Anterior cingulate cortex (tissue), 58 donors: Measurements from ENCODE around the gene KATNBL1.
"Not testable (repeated sequence)": the region's sequence is repeated elsewhere in the genome, so short reads cannot be mapped to it uniquely, and the experiment has no call there.

Source experiments
- DNase-seq, 58 donors: peaks; one replicate each; lab custom pipeline; 2025; lab: John Stamatoyannopoulos, UW

Gene KATNBL1

DNA sequence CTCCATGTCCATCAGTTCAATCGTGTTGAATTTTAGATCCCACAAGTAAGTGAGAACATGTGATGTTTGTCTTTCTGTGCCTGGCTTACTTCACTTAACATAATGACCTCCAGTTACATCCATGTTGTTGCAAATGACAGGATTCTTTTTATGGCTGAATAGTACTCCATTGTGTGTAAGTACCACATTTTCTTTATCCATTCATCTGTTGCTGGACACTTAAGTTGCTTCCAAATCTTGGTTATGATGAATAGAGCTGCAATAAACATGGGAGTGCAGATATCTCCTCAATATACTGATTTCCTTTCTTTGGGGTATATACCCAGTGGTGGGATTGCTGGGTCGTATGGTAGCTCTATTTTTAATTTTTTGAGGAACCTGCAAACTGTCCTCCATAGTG, 89.5 kb downstream of the KATNBL1 start:
- DNase-seq: not testable (repeated sequence)

DNA sequence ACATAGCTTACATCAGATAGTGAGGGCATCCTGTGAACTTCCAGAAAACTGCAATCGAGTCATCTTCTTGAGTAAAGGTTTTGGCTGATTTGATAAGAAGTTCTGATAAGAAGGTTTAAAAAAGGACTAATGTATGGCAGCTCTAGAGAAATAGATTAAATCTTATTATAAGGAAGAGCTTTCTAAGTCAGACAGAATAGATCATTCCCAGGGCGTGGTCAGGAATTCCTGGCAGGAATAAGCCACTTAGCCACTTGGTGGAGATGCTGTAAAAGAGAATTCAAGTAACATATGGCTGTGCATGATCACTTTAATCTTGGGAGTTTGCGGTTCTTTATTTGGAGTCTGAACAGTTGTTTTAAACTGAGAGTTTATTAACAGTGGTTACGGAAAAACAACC, 90.6 kb downstream of the KATNBL1 start:
- no peak for DNase-seq

DNA sequence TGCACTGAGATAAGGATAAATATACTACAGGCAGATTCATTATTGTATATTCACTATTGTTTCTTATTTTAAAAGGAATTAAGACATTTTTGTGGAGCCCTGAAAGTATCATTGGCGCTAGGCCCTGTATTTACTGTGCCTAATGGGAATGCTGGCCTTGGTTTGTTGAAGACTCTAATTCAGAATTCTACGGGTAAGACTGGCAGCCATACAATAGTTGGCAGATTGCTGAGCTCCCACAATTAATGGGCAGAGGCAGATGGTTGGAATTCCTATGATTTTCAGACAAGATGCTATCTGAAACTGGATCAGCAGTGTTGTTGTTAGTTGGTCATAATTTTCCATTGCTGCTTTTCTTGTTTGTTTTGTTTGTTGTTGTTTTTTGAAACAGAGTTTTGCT, 93.3 kb downstream of the KATNBL1 start:
- DNase-seq: peak in 1 of 58 donors; percentile 9

DNA sequence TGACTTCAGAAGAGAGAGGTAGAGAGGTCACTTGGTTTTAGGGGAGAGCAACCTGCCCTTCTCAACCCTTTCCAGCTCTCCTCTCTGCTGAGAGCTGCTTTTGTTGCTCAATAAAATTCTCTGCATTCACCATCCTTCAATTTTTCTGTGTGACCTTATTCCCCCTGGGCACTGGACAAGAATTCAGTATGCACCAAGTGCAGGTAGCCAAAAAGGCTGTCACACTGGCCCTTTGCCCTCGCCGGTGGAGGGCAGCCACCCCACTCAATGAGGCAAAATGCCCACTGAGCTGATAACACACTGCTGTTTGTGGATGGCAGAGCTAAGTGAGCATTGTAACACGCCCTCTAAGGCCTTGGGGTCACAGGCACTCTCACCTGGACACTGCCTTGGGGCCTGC, 95.2 kb downstream of the KATNBL1 start:
- DNase-seq: no peak

DNA sequence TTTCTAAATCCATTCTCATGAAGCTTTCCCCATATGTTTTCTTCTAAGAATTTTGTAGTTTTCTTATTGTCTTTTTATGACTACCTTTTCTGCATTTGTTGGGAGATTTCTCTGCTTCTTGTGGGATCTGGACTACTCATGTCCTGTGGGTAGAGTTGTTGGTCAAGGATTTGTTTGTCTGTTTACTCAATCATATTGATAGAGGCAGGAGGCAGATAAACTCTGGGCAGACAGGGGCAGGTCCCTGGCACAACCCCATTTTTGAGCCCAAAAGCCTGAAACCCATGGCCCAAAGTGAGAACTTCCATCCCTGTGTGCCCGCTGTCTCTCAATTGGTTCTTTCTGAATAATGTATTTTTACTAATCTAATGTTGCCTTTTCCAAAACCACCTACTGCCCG, 95.7 kb downstream of the KATNBL1 start:
- no peak for DNase-seq

DNA sequence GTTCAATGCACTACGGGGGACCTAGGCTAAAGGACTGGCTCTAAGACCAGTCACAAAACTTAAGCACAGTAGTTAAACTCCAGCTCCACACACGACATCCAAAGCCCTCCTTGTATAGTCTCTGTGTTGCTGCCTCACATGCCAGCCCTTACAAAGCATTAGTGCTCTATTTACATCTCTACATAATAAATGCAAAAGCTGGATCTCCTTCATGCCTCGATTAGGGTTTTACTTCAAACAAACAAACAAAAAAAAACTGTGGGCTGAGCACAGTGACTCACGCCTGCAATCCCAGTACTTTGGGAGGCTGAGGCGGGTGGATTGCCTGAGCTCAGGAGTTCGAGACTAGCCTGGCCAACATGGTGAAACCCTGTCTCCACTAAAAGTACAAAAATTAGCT, 98.4 kb downstream of the KATNBL1 start:
- DNase-seq: no peak

DNA sequence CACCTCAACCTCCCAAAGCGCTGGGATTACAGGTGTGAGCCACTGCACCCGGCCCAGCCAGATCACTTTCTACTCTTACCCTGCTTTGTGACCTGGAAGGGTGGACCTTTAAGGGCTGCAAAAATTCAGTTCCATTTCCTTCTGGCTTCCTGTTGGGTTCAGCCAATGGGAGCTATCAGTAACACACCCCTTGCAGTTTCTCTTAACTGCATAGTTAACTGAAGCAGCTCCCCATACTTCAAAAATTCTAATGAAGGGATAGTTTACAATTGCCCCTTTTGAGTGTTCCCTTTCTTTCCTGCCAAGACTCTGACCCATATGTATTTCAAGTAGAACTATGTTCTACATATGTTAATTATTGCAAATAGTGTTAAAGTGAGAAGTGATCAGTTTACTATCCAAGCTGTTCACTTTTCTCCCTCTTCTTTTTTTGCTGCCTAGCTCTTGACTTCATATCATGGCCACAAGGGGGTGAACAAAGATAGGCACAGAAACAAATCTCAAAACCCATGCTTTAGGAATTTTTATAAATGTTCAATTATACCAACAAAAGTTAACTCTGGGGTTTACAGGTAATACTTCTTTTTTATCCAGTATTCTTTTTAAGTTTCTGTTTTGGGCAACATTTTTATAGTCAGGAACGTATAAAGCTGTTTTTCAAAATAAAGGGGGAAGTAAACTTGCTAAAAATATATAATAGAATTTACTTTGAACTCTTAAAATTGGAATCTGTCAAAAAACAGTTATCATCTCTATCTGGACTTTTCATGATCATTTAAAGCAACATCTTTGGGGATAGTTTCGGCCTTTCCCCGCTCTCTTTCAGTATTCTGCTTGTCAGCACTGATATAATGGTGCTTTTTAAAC, 99.9 kb downstream of the KATNBL1 start:
- DNase-seq: peak in 1 of 58 donors; percentile 4

DNA sequence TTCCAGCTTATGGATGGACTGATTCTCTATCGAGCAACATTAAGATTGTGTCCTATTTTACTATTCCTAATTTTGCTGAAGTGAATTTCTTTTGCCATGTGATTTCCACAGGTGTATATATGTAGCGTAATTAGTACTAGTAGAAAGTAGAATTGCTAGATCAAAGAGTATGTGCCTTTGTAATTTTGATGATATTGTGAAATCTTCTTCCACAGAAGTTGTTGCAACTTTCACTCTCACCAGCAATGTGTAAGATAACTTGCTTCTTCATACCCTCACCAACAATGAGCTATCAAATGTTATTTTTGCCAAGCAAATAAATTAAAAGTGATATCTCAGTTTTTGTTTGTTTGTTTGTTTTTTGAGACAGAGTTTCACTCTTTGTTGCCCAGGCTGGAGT, 102.6 kb downstream of the KATNBL1 start:
- DNase-seq: no peak

DNA sequence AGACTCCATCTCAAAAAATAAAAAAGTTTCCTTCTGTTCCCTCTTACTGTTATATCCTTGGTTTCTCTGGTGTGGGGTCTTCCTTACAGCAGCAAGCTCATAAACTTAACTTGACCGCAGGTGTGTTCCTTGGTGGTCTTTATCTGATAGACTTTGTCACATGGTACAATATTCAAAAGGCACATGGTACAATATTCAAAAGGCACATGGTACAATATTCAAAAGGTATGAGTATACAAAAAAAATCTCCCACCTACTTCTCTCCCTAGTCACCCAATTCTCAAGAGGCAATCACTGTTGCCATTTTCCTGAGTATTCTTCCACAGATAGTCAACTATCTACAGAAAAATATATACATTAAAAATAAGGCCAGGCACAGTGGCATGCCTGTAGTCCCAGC, 103.5 kb downstream of the KATNBL1 start:
- no peak for DNase-seq

DNA sequence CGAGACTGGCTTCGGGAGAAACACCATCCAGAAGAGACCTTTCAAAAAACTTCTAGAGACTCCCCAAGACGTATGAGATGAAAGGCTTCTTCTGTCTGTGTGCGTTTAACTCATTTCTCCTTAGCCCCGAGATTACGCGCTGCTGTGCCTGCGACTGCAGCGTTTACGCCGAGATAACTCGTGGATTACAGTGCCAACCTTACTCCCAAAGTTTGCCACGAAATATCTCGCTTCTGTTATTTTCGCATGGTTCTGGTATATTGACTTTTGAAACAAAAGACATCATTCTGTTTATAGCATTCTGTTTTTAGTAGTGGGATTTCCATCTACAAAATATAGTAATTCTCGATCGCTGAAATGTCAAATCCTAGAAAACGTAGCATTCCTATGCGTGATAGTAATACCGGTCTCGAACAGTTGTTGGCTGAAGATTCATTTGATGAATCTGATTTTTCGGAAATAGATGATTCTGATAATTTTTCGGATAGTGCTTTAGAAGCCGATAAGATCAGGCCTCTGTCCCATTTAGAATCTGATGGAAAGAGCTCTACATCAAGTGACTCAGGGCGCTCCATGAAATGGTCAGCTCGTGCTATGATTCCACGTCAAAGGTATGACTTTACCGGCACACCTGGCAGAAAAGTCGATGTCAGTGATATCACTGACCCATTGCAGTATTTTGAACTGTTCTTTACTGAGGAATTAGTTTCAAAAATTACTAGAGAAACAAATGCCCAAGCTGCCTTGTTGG, 107.5 kb downstream of the KATNBL1 start:
- DNase-seq: peak in 1 of 58 donors; percentile 50

DNA sequence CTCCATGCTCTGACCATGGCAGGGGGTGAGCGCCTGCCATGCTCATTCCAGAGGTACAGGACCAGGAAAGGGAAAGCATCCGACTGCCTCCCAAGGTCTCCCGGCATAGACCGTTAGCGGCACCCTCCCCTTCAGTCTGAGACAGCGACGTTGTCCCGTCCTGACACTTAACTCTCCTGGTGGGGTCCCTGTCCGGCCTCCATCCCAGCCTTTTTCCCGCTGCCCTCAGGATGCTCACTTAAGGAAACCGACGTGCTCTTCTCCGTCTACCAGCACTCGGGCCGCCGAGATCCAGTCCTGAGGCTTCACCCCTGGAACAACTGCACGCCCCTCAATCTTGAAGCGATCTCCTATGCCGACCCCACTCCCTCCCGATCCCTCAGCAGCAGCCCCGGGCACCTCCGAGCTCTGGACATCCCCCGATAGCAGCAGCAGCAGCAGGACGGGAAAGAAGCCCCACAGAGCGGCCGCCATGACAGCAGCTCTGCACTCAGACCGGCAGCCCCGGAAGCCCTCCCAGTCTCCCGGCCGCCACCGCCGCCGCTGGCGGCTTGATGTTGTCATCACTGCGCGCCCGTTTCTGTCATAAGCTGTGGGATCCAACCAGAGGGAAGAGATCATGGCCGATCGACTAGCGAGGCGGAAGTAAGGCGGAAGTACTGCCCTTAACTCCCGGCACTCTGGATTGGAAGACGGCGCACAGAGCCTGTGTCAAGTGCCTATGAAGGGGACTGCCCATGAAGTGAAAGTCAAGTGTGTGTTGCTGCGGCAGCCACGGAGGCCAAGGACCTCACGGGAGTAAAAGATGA, 108.3 kb downstream of the KATNBL1 start, which contains the start of the genes EMC7 and PGBD4:
TSS of gene EMC7 (minus strand) at position 497 of the 809 bp plus-strand sequence. CDS start at position 474, 23 bp downstream.
TSS of gene PGBD4 (plus strand) at position 718 of the 809 bp plus-strand sequence. CDS start 449 bp downstream, outside the sequence.
- peak; percentile 83 to 99 (median 97) for DNase-seq

DNA sequence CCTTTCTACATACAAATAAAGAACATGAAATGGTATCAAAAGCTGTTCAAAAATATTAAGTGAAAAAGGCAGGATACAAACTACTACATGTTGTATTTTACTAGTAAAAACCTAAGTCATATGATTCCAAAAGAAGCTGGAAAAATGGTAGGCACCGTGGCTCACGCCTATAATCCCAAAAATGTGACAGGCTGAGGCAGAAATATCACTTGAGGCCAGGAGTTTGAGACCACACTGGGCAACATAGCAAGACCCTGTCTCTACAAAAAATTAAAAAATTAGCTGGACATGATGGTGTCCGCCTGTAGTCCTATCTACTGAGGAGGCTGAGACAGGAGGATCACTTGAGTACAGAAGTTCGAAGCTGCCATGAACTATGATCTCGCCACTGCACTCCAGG, 110.0 kb downstream of the KATNBL1 start:
- DNase-seq: no peak
